Endothelial cell of umbilical vein (primary cell): ENCODE data around the gene NR2E1.

Experiments used
- POLR2A ChIP-seq: IDR thresholded peaks from 2 replicates; pipeline ENCODE4 v1.6.1; 2012; ENCODE audit warnings: low read depth, mild to moderate bottlenecking, control low read depth, low read length
- TF ChIP-seq, protein P1 (sequence below), 2 donors: IDR thresholded peaks; 1 replicate in 1 of 2; 2 replicates in 1 of 2; pipeline ENCODE4 v1.5.1; 2011; ENCODE audit warnings: low read length in 2 of 2, mild to moderate bottlenecking in 2 of 2, moderate library complexity in 2 of 2, control low read depth in 1 of 2, inconsistent platforms in 1 of 2, low read depth in 1 of 2; ENCODE audit not compliant: insufficient read depth in 1 of 2; ENCODE audit errors: extremely low read depth in 1 of 2

DNA sequence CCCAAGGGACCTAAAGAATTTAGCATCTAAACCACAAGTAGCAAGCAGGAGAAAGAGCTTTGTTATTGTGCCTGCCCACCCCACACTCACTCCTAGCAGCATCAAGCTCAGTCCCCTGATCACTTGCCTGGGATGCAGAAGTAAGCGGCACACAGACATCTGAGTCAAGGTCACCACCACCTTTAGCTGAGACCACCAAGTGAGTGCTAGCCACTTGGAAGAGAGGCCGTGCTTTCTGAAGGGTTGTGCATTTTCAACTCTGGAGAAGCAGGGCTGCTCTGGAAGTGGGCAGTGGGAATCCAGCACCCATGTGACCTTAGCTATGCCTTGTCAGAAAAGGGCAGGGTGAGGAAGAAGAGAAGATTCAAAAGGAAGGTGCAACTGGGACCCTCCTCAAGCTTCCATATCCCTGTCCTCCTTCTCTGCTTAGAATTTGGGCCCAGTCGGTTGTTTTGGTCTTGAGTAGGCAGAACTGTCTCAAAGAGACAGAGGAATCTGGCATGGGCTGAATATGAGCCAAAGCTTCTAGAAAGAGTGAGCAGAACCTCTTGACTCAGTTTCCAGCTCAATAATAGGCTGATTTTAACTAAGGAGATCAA is 6.2 kb downstream of the NR2E1 start:
- TF ChIP-seq POLR2A = no peak
- TF ChIP-seq, protein P1, sequence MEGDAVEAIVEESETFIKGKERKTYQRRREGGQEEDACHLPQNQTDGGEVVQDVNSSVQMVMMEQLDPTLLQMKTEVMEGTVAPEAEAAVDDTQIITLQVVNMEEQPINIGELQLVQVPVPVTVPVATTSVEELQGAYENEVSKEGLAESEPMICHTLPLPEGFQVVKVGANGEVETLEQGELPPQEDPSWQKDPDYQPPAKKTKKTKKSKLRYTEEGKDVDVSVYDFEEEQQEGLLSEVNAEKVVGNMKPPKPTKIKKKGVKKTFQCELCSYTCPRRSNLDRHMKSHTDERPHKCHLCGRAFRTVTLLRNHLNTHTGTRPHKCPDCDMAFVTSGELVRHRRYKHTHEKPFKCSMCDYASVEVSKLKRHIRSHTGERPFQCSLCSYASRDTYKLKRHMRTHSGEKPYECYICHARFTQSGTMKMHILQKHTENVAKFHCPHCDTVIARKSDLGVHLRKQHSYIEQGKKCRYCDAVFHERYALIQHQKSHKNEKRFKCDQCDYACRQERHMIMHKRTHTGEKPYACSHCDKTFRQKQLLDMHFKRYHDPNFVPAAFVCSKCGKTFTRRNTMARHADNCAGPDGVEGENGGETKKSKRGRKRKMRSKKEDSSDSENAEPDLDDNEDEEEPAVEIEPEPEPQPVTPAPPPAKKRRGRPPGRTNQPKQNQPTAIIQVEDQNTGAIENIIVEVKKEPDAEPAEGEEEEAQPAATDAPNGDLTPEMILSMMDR (IDR thresholded peaks at IDR 0.05; ENCODE audit: extremely low read depth in 1 of 2, insufficient read depth in 1 of 2, low read depth in 1 of 2, low read length in 2 of 2) = no peak
